ENCODE measurements around the gene UNC13A.

DNA sequence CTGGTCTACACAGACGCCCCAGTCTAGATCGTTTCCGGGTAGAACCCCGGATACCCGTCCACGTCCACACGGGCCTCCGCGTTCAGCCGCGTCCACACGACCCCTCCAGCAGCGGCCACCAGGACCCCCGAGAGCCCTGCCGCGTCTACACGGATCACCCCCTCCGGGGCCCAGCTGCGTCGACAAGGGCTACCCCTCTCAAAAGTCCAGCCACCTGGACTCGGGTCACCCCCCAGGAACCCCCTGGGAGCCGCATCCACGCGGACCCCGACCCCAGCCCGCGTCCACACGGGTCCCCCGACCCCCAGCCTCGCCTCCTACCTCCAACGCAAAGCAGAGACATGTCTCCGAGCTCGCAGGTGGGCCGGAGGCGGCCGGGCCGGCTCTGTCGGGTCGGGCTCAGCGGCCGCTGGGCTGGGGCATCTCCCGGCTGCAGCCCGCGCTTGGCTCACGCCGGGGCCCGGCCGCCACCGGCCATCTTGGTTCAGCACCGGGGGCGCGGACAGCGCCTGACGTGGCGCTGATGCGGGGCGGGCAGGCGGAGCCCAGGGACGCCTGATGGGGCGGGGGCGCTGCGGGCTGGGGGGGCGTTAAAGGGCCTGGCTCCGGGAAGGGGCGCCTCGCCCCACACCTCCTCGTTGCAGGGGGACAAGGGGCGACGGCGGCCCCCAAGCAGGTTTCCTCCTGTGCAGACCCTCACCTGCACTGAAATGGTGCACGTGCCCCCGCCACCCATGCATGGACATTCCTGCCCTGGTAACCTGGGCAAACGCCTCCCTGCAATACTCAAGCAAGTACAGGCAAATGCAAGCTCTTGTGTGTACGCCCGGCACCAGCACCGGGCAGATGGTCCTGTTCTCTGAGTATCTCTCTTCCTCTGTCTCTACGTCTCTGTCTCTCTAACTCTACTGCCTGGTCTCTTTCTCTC, at the start of gene UNC13A:
- TF ChIP-seq, protein P1, sequence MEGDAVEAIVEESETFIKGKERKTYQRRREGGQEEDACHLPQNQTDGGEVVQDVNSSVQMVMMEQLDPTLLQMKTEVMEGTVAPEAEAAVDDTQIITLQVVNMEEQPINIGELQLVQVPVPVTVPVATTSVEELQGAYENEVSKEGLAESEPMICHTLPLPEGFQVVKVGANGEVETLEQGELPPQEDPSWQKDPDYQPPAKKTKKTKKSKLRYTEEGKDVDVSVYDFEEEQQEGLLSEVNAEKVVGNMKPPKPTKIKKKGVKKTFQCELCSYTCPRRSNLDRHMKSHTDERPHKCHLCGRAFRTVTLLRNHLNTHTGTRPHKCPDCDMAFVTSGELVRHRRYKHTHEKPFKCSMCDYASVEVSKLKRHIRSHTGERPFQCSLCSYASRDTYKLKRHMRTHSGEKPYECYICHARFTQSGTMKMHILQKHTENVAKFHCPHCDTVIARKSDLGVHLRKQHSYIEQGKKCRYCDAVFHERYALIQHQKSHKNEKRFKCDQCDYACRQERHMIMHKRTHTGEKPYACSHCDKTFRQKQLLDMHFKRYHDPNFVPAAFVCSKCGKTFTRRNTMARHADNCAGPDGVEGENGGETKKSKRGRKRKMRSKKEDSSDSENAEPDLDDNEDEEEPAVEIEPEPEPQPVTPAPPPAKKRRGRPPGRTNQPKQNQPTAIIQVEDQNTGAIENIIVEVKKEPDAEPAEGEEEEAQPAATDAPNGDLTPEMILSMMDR (IDR thresholded peaks at IDR 0.05), result no peak
- TF ChIP-seq EP300 (IDR thresholded peaks at IDR 0.05), result no peak

All from sigmoid colon (tissue), 4 donors.